ENCODE measurements around the gene EIF3L.

Gene EIF3L

GRCh38 chr22:37907036-37907954, 58.1 kb downstream of the EIF3L start:
- peak overlapping the region; percentile 85 for H3K4me3 ChIP-seq (ENCODE audit: low read depth, low read length)
- peak overlapping the region; percentile 60 for H2BK120ac ChIP-seq (ENCODE audit: insufficient read depth, low read length, poor library complexity)
- peak overlapping the region; percentile 99 for H4K91ac ChIP-seq (ENCODE audit: low read depth, low read length)
- peak overlapping the region; percentile 27 for H3K18ac ChIP-seq (ENCODE audit: low read length)
- H3K14ac ChIP-seq (ENCODE audit: low read length), result peak overlapping the region; percentile 74
- peak in 1 of 2 donors; percentile 48 for DNase-seq
- H3K27ac ChIP-seq (ENCODE audit: low read depth, low read length), result peak overlapping the region; percentile 99
- peak overlapping the region; percentile 28 for H2AK5ac ChIP-seq (ENCODE audit: low read length)
- H3K9ac ChIP-seq (ENCODE audit: low read length), result peak overlapping the region; percentile 79
- peak overlapping the region; percentile 65 for H3K4me2 ChIP-seq (ENCODE audit: low read length)
- H3K79me1 ChIP-seq (ENCODE audit: low read length), result peaks cover 37% of the 10 kb centered on the region
- whole genome bisulfite sequencing (ENCODE audit: extremely low coverage, insufficient coverage, insufficient read length), result no CpG with 5 or more reads among the region's 19 CpGs
- H3K9me3 ChIP-seq (ENCODE audit: insufficient read depth, low read depth, low read length), result no peaks in the 10 kb centered on the region
- H3K36me3 ChIP-seq (ENCODE audit: control insufficient read depth in 1 of 2, insufficient read depth in 2 of 2, low read length in 2 of 2), result peaks cover 23 to 26% of the 10 kb centered on the region in 2 experiments
- no peak overlapping the region for H3K23ac ChIP-seq (ENCODE audit: low read length)
- peaks cover 35% of the 10 kb centered on the region for H3K79me2 ChIP-seq (ENCODE audit: control insufficient read depth, insufficient read depth, low read length, poor library complexity)
- peak overlapping the region; percentile 98 for H2BK5ac ChIP-seq (ENCODE audit: low read depth, low read length, poor library complexity)
- no peak overlapping the region for H2AFZ ChIP-seq (ENCODE audit: insufficient read depth, low read length, poor library complexity)
- peak overlapping the region; percentile 94 for H4K12ac ChIP-seq (ENCODE audit: low read depth, low read length)
- no peaks in the 10 kb centered on the region for H3K27me3 ChIP-seq (ENCODE audit: insufficient read depth, low read length)
- peaks cover 34 to 38% of the 10 kb centered on the region in 2 experiments for H3K4me1 ChIP-seq (ENCODE audit: control insufficient read depth in 1 of 2, insufficient read depth in 2 of 2, low read length in 2 of 2)
- no peak overlapping the region for H2BK12ac ChIP-seq (ENCODE audit: low read length)
- peak overlapping the region; percentile 99 for H3K4ac ChIP-seq (ENCODE audit: low read depth, low read length)
- peak overlapping the region; percentile 23 for H4K8ac ChIP-seq (ENCODE audit: low read depth, low read length)

GRCh38 chr22:37909766-37910165, 60.5 kb downstream of the EIF3L start:
- Histone ChIP-seq H3K79me1 (ENCODE audit: low read length) (peaks cover 29% of the 10 kb centered on the region), H2AFZ (ENCODE audit: insufficient read depth, low read length, poor library complexity) (no peak overlapping the region), H3K36me3 (ENCODE audit: control insufficient read depth in 1 of 2, insufficient read depth in 2 of 2, low read length in 2 of 2) (peaks cover 36 to 43% of the 10 kb centered on the region in 2 experiments), H3K4ac (ENCODE audit: low read depth, low read length) (peak overlapping the region; percentile 57), H3K4me1 (ENCODE audit: control insufficient read depth in 1 of 2, insufficient read depth in 2 of 2, low read length in 2 of 2) (peaks cover 28 to 31% of the 10 kb centered on the region in 2 experiments), H4K12ac (ENCODE audit: low read depth, low read length) (no peak overlapping the region), H4K91ac (ENCODE audit: low read depth, low read length) (no peak overlapping the region), H2BK5ac (ENCODE audit: low read depth, low read length, poor library complexity) (no peak overlapping the region), H3K27me3 (ENCODE audit: insufficient read depth, low read length) (no peaks in the 10 kb centered on the region), H3K23ac (ENCODE audit: low read length) (no peak overlapping the region), H3K18ac (ENCODE audit: low read length) (peak overlapping the region; percentile 34), H4K8ac (ENCODE audit: low read depth, low read length) (no peak overlapping the region), H2BK12ac (ENCODE audit: low read length) (no peak overlapping the region), H3K9ac (ENCODE audit: low read length) (no peak overlapping the region), H3K9me3 (ENCODE audit: insufficient read depth, low read depth, low read length) (no peaks in the 10 kb centered on the region), H3K14ac (ENCODE audit: low read length) (no peak overlapping the region), H2BK120ac (ENCODE audit: insufficient read depth, low read length, poor library complexity) (no peak overlapping the region), H3K27ac (ENCODE audit: low read depth, low read length) (peak overlapping the region; percentile 21), H3K4me3 (ENCODE audit: low read depth, low read length) (no peak overlapping the region), H3K4me2 (ENCODE audit: low read length) (no peak overlapping the region), H3K79me2 (ENCODE audit: control insufficient read depth, insufficient read depth, low read length, poor library complexity) (peaks cover 35% of the 10 kb centered on the region), H2AK5ac (ENCODE audit: low read length) (no peak overlapping the region)
- peak; percentile 34 to 55 for DNase-seq
- WGBS (ENCODE audit: extremely low coverage, insufficient coverage, insufficient read length), result no CpG with 5 or more reads among the region's 7 CpGs

GRCh38 chr22:37910890-37911672, 61.9 kb downstream of the EIF3L start:
- Histone ChIP-seq H2BK120ac (ENCODE audit: insufficient read depth, low read length, poor library complexity) (no peak overlapping the region), H3K9me3 (ENCODE audit: insufficient read depth, low read depth, low read length) (peaks cover 2% of the 10 kb centered on the region), H3K4ac (ENCODE audit: low read depth, low read length) (peak overlapping the region; percentile 85), H3K27ac (ENCODE audit: low read depth, low read length) (peak overlapping the region; percentile 36), H2AK5ac (ENCODE audit: low read length) (no peak overlapping the region), H3K18ac (ENCODE audit: low read length) (peak overlapping the region; percentile 5), H2BK12ac (ENCODE audit: low read length) (no peak overlapping the region), H3K4me1 (ENCODE audit: control insufficient read depth in 1 of 2, insufficient read depth in 2 of 2, low read length in 2 of 2) (peaks cover 24% of the 10 kb centered on the region in 2 experiments), H3K23ac (ENCODE audit: low read length) (no peak overlapping the region), H3K4me3 (ENCODE audit: low read depth, low read length) (no peak overlapping the region), H2BK5ac (ENCODE audit: low read depth, low read length, poor library complexity) (no peak overlapping the region), H3K79me1 (ENCODE audit: low read length) (peaks cover 19% of the 10 kb centered on the region), H2AFZ (ENCODE audit: insufficient read depth, low read length, poor library complexity) (no peak overlapping the region), H4K8ac (ENCODE audit: low read depth, low read length) (no peak overlapping the region), H3K27me3 (ENCODE audit: insufficient read depth, low read length) (no peaks in the 10 kb centered on the region), H4K12ac (ENCODE audit: low read depth, low read length) (no peak overlapping the region), H3K79me2 (ENCODE audit: control insufficient read depth, insufficient read depth, low read length, poor library complexity) (peaks cover 30% of the 10 kb centered on the region), H4K91ac (ENCODE audit: low read depth, low read length) (no peak overlapping the region), H3K9ac (ENCODE audit: low read length) (no peak overlapping the region), H3K14ac (ENCODE audit: low read length) (no peak overlapping the region), H3K36me3 (ENCODE audit: control insufficient read depth in 1 of 2, insufficient read depth in 2 of 2, low read length in 2 of 2) (peaks cover 49 to 52% of the 10 kb centered on the region in 2 experiments), H3K4me2 (ENCODE audit: low read length) (no peak overlapping the region)
- peak in 1 of 2 donors; percentile 39 for DNase-seq
- no CpG with 5 or more reads among the region's 15 CpGs for WGBS (ENCODE audit: extremely low coverage, insufficient coverage, insufficient read length)

GRCh38 chr22:37911697-37912096, 62.5 kb downstream of the EIF3L start:
- Histone ChIP-seq H3K23ac (ENCODE audit: low read length) (no peak overlapping the region), H2BK12ac (ENCODE audit: low read length) (no peak overlapping the region), H3K4me2 (ENCODE audit: low read length) (no peak overlapping the region), H3K4me1 (ENCODE audit: control insufficient read depth in 1 of 2, insufficient read depth in 2 of 2, low read length in 2 of 2) (peaks cover 24% of the 10 kb centered on the region in 2 experiments), H3K9ac (ENCODE audit: low read length) (no peak overlapping the region), H3K79me1 (ENCODE audit: low read length) (peaks cover 14% of the 10 kb centered on the region), H4K12ac (ENCODE audit: low read depth, low read length) (no peak overlapping the region), H3K9me3 (ENCODE audit: insufficient read depth, low read depth, low read length) (peaks cover 2% of the 10 kb centered on the region), H4K8ac (ENCODE audit: low read depth, low read length) (no peak overlapping the region), H3K79me2 (ENCODE audit: control insufficient read depth, insufficient read depth, low read length, poor library complexity) (peaks cover 25% of the 10 kb centered on the region), H4K91ac (ENCODE audit: low read depth, low read length) (no peak overlapping the region), H3K27ac (ENCODE audit: low read depth, low read length) (no peak overlapping the region), H2BK5ac (ENCODE audit: low read depth, low read length, poor library complexity) (no peak overlapping the region), H3K14ac (ENCODE audit: low read length) (no peak overlapping the region), H2AFZ (ENCODE audit: insufficient read depth, low read length, poor library complexity) (no peak overlapping the region), H3K36me3 (ENCODE audit: control insufficient read depth in 1 of 2, insufficient read depth in 2 of 2, low read length in 2 of 2) (peaks cover 55 to 58% of the 10 kb centered on the region in 2 experiments), H3K4ac (ENCODE audit: low read depth, low read length) (no peak overlapping the region), H3K18ac (ENCODE audit: low read length) (no peak overlapping the region), H3K4me3 (ENCODE audit: low read depth, low read length) (no peak overlapping the region), H2AK5ac (ENCODE audit: low read length) (no peak overlapping the region), H2BK120ac (ENCODE audit: insufficient read depth, low read length, poor library complexity) (no peak overlapping the region), H3K27me3 (ENCODE audit: insufficient read depth, low read length) (no peaks in the 10 kb centered on the region)
- DNase-seq, result no peak
- WGBS (ENCODE audit: extremely low coverage, insufficient coverage, insufficient read length), result no CpG with 5 or more reads among the region's 8 CpGs

All from trophoblast cell (in vitro differentiated cells and primary cell).